CD4-positive, alpha-beta T cell treated with Interleukin-12 subunit alpha and Interleukin-12 subunit beta, for 1 hour (primary cell): Measurements from ENCODE around the gene SH3GL3.

ENCODE experiments used
- DNase-seq: peaks from one replicate; pipeline ENCODE4 v3.0.0-alpha.2; 2020

The SH3GL3 gene

GRCh38 chr15:83631534-83631933 lies 184.4 kb downstream of the SH3GL3 start:
- DNase-seq: no peak

- no peak for DNase-seq
These were observed 196.1 kb downstream of the SH3GL3 start for GRCh38 chr15:83643201-83643600.

DNA sequence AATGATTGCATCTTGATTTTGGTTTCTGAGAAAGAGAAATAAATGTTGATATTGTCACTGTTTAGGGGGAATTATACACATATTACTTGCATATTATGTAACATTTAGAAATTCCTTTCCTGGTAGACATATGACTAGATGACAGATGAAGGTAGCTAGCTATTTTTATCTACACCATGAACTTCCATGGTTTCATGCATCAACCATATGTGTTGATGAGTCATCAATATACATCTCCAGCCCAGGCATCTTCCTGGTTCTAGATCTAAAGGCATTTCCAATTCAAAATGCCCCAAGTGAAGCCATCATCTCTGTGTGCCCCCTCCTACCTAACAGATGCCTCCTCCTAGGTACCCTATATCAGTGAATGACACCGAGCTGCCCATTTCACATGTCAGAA lies 197.3 kb downstream of the SH3GL3 start:
- DNase-seq: no peak

- DNase-seq: no peak
These were observed 203.7 kb downstream of the SH3GL3 start for GRCh38 chr15:83650831-83651230.

DNA sequence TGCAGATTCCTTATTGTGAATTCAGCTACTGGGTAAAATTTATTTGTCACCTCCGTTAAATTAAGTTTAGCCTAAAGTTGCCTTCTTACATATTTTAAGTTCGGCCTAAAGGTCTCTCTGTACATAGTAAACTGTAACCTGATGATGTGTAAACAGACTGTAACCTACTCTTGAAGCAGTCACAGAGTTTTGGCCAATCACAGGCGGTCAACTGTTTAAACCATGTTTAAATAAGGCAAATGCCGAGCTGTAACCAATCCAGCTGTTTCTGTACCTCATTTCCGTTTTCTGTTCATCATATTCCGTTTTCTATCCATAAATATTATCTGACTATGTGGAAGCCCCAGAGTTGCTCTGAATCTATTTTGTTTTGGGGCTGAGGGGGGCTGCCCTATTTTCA lies 204.4 kb downstream of the SH3GL3 start:
- DNase-seq: no peak

GRCh38 chr15:83652626-83653204 lies 205.6 kb downstream of the SH3GL3 start:
- no peak for DNase-seq

DNA sequence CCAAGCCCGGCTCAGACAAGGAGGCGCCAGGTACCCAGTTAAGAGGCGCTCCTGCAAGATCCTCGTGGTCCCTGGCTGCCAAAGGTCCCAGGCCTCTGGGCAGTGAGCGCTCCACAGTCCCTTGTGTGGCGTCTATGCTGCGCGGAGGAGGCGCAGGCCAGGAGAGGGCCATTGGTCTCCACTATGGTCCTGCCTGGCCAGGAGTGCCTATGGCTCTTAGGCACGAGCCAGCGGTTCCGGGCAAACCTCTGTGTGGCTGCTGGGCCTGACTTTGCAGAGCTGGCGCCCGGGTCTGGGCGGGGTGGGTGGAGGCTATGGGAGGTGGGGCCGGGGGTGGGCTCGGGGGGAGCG lies 206.1 kb downstream of the SH3GL3 start:
- no peak for DNase-seq

- DNase-seq: no peak
These were observed 206.7 kb downstream of the SH3GL3 start, which contains the start of gene ADAMTSL3 for GRCh38 chr15:83653639-83654378. Gene ADAMTSL3 (plus strand): TSS chr15:83654123. CDS start chr15:83655762, 1,639 bp downstream.

DNA sequence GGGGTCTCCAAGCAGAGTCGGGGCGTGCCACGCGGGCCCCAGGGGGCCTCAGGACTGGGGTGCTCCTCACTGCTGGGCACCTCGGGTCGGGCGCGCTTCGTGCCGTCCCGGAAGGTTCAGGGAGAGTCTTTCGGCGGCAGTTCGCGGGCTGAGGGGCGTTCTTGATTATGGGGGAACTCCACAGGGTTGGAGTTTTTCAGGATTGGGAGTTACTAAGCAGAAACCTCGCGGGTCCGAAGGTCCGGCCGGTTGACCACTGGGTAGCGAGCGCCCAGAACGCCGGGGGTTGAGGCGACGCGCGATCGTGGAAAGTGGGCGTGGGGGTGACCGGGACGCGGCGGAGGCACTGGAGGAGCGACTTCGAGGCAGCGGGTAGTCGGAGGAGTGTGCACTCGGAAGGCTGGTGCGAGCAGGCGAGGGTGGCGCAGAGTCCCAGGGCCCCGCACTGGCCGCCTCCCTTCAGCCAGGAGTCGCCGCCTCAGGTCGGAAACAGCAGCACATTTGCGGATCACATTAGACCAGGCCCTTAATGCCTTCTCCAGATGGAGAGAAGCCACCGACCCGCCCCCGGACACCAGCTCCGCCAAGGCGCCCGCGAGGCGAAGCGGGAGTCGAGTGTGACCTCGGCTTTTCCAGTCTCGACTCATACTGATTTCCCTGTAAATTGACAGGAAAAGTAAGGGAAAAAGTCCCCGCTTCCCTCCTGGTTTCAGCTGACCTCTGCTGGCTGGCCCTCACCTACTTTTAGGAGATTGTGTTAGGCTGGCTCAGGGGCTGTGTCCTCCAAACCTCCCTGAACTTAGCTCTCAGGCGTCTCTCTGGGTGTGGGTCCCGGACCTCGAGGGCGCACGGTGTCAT lies 207.5 kb downstream of the SH3GL3 start:
- DNase-seq: no peak

DNA sequence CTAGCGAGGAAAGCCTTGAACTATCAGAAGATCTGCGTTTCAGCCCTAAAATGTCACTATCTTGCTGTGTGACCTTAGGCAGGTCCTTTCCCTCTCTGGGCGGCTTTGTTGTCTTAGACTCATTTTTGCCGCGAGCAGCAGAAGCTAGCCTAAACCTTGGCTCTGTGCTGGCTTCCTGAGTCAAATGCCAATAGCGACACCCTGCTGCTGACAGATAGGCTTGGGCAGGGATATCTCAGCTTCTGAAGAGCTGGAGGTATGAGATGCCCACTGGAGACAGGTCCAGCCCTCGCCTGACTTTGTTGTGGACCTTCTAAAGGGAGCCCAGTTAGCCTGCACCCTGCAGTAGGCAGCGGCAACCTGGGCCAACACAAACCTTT lies 208.1 kb downstream of the SH3GL3 start:
- DNase-seq: no peak

DNA sequence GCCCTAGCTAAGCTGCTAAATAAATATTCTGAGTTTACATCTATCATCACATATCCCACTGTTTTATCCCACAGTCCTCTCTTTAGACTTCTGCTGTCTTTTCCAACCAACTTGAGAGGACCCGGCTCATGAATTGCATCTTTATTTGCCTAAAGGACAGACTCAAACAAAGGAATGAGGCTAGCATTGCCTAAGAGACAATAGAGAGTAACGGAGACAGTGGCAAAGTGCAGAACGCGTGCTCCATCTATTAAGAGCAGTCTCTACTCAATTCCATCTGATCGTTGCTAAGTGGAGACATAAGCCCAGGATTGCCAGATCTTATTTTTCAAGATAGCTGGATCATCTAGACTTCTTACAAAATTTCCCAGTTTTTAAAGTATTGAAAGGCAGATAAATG lies 209.1 kb downstream of the SH3GL3 start:
- DNase-seq: no peak

GRCh38 chr15:83656943-83657528 lies 209.9 kb downstream of the SH3GL3 start:
- DNase-seq: no peak

GRCh38 chr15:83657549-83657948 lies 210.4 kb downstream of the SH3GL3 start:
- no peak for DNase-seq

DNA sequence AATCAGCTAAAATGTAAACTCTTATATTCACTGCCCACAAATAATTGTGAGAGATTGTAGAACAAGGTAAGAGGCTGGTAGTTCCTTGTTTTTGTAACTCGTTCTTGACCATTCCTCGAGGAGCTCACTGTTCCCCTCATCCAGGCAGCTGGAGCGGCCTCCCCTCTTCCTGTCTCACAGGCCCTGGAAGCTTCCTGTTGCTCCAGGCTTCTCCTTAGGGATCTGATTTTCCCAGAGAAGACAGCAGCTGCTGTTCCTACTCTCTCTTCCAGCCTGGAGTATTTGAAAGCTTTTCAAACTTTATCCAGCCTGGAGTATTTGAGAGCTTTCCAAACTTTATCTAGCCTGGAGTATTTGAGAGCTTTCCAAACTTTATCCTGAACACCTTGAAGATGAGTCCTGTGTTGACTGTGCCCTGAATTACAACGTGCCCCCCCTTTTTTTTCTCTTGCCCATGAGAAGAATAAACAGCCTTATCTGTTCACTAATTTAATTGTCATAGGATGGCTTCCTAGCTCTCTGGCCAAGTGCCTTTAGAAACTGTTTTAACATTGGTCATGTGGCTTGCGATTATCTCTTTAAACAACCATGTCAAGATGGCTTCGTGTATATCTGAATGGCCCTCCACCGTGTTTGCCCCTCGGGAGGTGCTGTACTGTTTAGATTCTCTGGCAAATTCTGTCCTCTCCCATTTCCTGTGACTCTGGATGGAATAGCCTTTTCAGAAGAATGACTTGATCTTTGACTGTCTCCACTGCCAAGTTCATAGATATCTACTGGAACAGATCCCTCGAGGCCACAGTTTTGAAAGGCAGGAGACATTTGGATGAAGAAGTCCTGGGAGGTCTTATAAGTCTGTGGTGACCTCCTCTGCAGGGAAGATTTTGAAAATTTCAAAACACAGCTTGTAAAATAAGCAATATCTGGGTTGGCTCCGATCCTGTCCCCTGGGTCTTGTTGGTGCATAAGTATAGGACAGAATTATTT lies 211.6 kb downstream of the SH3GL3 start:
- no peak for DNase-seq

- no peak for DNase-seq
These were observed 212.3 kb downstream of the SH3GL3 start for GRCh38 chr15:83659417-83659812.

GRCh38 chr15:83665480-83665879 lies 218.3 kb downstream of the SH3GL3 start:
- DNase-seq: no peak
